ENCODE measurements around the gene AMZ2. TPM values are rescaled to one million over a fixed set of nuclear protein-coding genes. Genes with fewer than 3 reads are reported as not detected.
"Not testable (repeated sequence)": the region's sequence is repeated elsewhere in the genome, so short reads cannot be mapped to it uniquely, and the experiment has no call there.

AMZ2 gene
- total RNA-seq, 1 donor from 2014 or later = 134 TPM

- DNase-seq (ENCODE audit: low read depth) = peak; percentile 77
Measured at GRCh38 chr17:68248199-68248825, 469 bp downstream of the AMZ2 start.

- DNase-seq (ENCODE audit: low read depth) = no peak
Measured at GRCh38 chr17:68248891-68249290, 1.0 kb downstream of the AMZ2 start.

- no peak for DNase-seq (ENCODE audit: low read depth)
Measured at GRCh38 chr17:68249354-68249765, 1.5 kb downstream of the AMZ2 start.

- not testable (repeated sequence) for DNase-seq (ENCODE audit: low read depth)
Measured at GRCh38 chr17:68253426-68253825, 5.6 kb downstream of the AMZ2 start.

- no peak for DNase-seq (ENCODE audit: low read depth)
Measured at GRCh38 chr17:68255151-68255550, 7.3 kb downstream of the AMZ2 start.

GRCh38 chr17:68255731-68256538, 8.1 kb downstream of the AMZ2 start:
- no peak for DNase-seq (ENCODE audit: low read depth)

GRCh38 chr17:68256701-68257100, 8.9 kb downstream of the AMZ2 start:
- DNase-seq (ENCODE audit: low read depth) = not testable (repeated sequence)

- no peak for DNase-seq (ENCODE audit: low read depth)
Measured at GRCh38 chr17:68257934-68258333, 10.1 kb downstream of the AMZ2 start.

- DNase-seq (ENCODE audit: low read depth) = peak; percentile 90
Measured at GRCh38 chr17:68258890-68259647, 11.2 kb downstream of the AMZ2 start.

- DNase-seq (ENCODE audit: low read depth) = not testable (repeated sequence)
Measured at GRCh38 chr17:68259648-68259951, 11.8 kb downstream of the AMZ2 start.

GRCh38 chr17:68260051-68260762, 12.4 kb downstream of the AMZ2 start:
- DNase-seq (ENCODE audit: low read depth) = no peak

GRCh38 chr17:68262467-68262866, 14.6 kb downstream of the AMZ2 start:
- not testable (repeated sequence) for DNase-seq (ENCODE audit: low read depth)

GRCh38 chr17:68263101-68263681, 15.3 kb downstream of the AMZ2 start:
- DNase-seq (ENCODE audit: low read depth) = peak; percentile 55

- not testable (repeated sequence) for DNase-seq (ENCODE audit: low read depth)
Measured at GRCh38 chr17:68265833-68266232, 18.0 kb downstream of the AMZ2 start.

GRCh38 chr17:68273722-68274121, 25.9 kb downstream of the AMZ2 start:
- no peak for DNase-seq (ENCODE audit: low read depth)

GRCh38 chr17:68276339-68276738, 28.5 kb downstream of the AMZ2 start:
- DNase-seq (ENCODE audit: low read depth) = not testable (repeated sequence)

- no peak for DNase-seq (ENCODE audit: low read depth)
Measured at GRCh38 chr17:68277807-68278206, 30.0 kb downstream of the AMZ2 start.

GRCh38 chr17:68281965-68282364, 34.1 kb downstream of the AMZ2 start:
- DNase-seq (ENCODE audit: low read depth) = not testable (repeated sequence)

- DNase-seq (ENCODE audit: low read depth) = no peak
Measured at GRCh38 chr17:68288375-68288774, 40.5 kb downstream of the AMZ2 start.

GRCh38 chr17:68288804-68289203, 41.0 kb downstream of the AMZ2 start:
- DNase-seq (ENCODE audit: low read depth) = no peak

- DNase-seq (ENCODE audit: low read depth) = no peak
Measured at GRCh38 chr17:68289473-68289872, 41.6 kb downstream of the AMZ2 start.
